Caco-2 (cell line): ENCODE results near the gene ADCY7. TPM values are rescaled to one million over a fixed set of nuclear protein-coding genes. Genes with fewer than 3 reads are reported as not detected.

ENCODE experiments used
- BruUV-seq: library from RNA; stranded (reverse); fragments of 400-500 nt; replicated peaks from 2 replicates; lab custom pipeline; 2021; lab: Mats Ljungman, UMichigan
- CTCF ChIA-PET: fragments of 300-600 bp; sonication (Branson Sonifier 250); formaldehyde crosslinking; loops from one replicate; lab custom pipeline; 2022; ENCODE audit warnings: antibody characterized with exemption; lab: Charles Lee
- POLR2A ChIA-PET: fragments of 300-600 bp; sonication (Branson Sonifier 250); formaldehyde crosslinking; loops from one replicate; lab custom pipeline; 2022; ENCODE audit warnings: antibody characterized with exemption; lab: Charles Lee
- DNase-seq, 2 experiments: peaks; one replicate each; pipeline versions ENCODE4 v3.0.0 to v3.0.0-alpha.2; 2020 to 2022
- H3K27me3 ChIP-seq: replicated peaks from 2 replicates; pipeline ENCODE4 v1.6.0; 2011; ENCODE audit warnings: low read length; ENCODE audit not compliant: control insufficient read depth, insufficient read depth
- H3K36me3 ChIP-seq: 2 replicates; pipeline ENCODE4 v1.5.1; 2011; ENCODE audit warnings: low read length; ENCODE audit not compliant: control insufficient read depth, insufficient read depth
- H3K4me1 ChIP-seq: fragments of 250-450 bp; sonication (Bioruptor Pico); 2 replicates; pipeline ENCODE4 v1.5.1; 2020; ENCODE audit warnings: mild to moderate bottlenecking
- H3K4me3 ChIP-seq: 2 replicates; pipeline ENCODE4 v1.5.1; 2011; ENCODE audit warnings: low read depth, mild to moderate bottlenecking, control low read depth, low read length
- H3K9me3 ChIP-seq: fragments of 250-450 bp; sonication (Bioruptor Pico); 2 replicates; pipeline ENCODE4 v1.5.1; 2020; ENCODE audit warnings: mild to moderate bottlenecking, moderate library complexity
- H3K27ac Mint-ChIP-seq: one replicate; pipeline ENCODE4 v1.8.0; 2022; ENCODE audit warnings: mixed read lengths; ENCODE audit not compliant: unreplicated experiment
- H3K27me3 Mint-ChIP-seq: one replicate; pipeline ENCODE4 v1.8.0; 2022; ENCODE audit warnings: mixed read lengths; ENCODE audit not compliant: insufficient read depth, unreplicated experiment
- H3K36me3 Mint-ChIP-seq: one replicate; pipeline ENCODE4 v1.8.0; 2022; ENCODE audit warnings: mild to moderate bottlenecking, mixed read lengths; ENCODE audit not compliant: insufficient read depth, unreplicated experiment
- H3K4me1 Mint-ChIP-seq: one replicate; pipeline ENCODE4 v1.8.0; 2022; ENCODE audit warnings: low read depth, mixed read lengths; ENCODE audit not compliant: unreplicated experiment
- H3K4me3 Mint-ChIP-seq: one replicate; pipeline ENCODE4 v1.8.0; 2022; ENCODE audit warnings: mild to moderate bottlenecking, moderate library complexity, mixed read lengths; ENCODE audit not compliant: unreplicated experiment
- H3K9me3 Mint-ChIP-seq: one replicate; pipeline ENCODE4 v1.8.0; 2022; ENCODE audit warnings: mixed read lengths; ENCODE audit not compliant: unreplicated experiment
- CTCF ChIP-seq, 2 experiments: fragments of 200-600 bp in 1 of 2; IDR thresholded peaks; 1 replicate in 1 of 2; 2 replicates in 1 of 2; pipeline versions ENCODE4 v1.5.1 to v1.8.0; 2011 to 2022; ENCODE audit warnings: antibody characterized with exemption in 1 of 2, control low read depth in 1 of 2, inconsistent platforms in 1 of 2, low read depth in 1 of 2, low read length in 1 of 2, mild to moderate bottlenecking in 1 of 2, moderate library complexity in 1 of 2; ENCODE audit not compliant: insufficient read depth in 1 of 2, severe bottlenecking in 1 of 2, unreplicated experiment in 1 of 2
- intact Hi-C: fragments of 100-400 bp; cut with micrococcal nuclease; formaldehyde crosslinking; loops from one replicate; pipeline ENCODE4 v1.10.0; 2022; ENCODE audit not compliant: unreplicated experiment
- total RNA-seq: library from RNA; stranded (reverse); gene quantifications from 2 replicates; pipeline ENCODE4 v1.2.3, GENCODE V29; 2022

ADCY7 gene
- total RNA-seq, 1 experiment from 2014 or later: 54.2 TPM

GRCh38 chr16:50271148-50272041 is 5.0 kb downstream of the ADCY7 start:
- no peaks in the 10 kb centered on the region for H3K27me3 Mint-ChIP-seq
- H3K4me3 Mint-ChIP-seq: no peak overlapping the region
- no peaks in the 10 kb centered on the region for H3K4me1 ChIP-seq
- no peaks in the 10 kb centered on the region; the same call in none of the 2 replicates for H3K36me3 ChIP-seq
- H3K9me3 ChIP-seq: no peaks in the 10 kb centered on the region
- H3K27me3 ChIP-seq: no peaks in the 10 kb centered on the region
- H3K36me3 Mint-ChIP-seq: peaks cover 16% of the 10 kb centered on the region
- no peaks in the 10 kb centered on the region for H3K9me3 Mint-ChIP-seq
- BruUV-seq: no TSS peak
- H3K27ac Mint-ChIP-seq: no peak overlapping the region
- DNase-seq: no peak
- no peak for TF ChIP-seq CTCF (IDR thresholded peaks at IDR 0.05; ENCODE audit: insufficient read depth in 1 of 2, low read depth in 1 of 2, low read length in 1 of 2, severe bottlenecking in 1 of 2, unreplicated experiment in 1 of 2)
- H3K4me1 Mint-ChIP-seq: no peaks in the 10 kb centered on the region
- POLR2A ChIA-PET: no interaction called here
- H3K4me3 ChIP-seq: no peak overlapping the region
- intact Hi-C loops: no loop called here
- CTCF ChIA-PET: interaction anchor here (1.1 kb wide), 1 partner anchor 11 kb away, joined by 3 read pairs; no protein-coding TSS in a partner anchor

GRCh38 chr16:50272111-50272571 is 5.8 kb downstream of the ADCY7 start:
- no peak overlapping the region for H3K4me3 Mint-ChIP-seq
- no peak for DNase-seq
- peaks cover 16% of the 10 kb centered on the region for H3K36me3 Mint-ChIP-seq
- 0 out of 2 replicates have a peak, but pooled peaks cover 1% of the 10 kb centered on the region for H3K4me1 ChIP-seq
- H3K27me3 ChIP-seq: no peaks in the 10 kb centered on the region
- H3K4me1 Mint-ChIP-seq: no peaks in the 10 kb centered on the region
- H3K27ac Mint-ChIP-seq: no peak overlapping the region
- no peaks in the 10 kb centered on the region for H3K9me3 Mint-ChIP-seq
- ChIA-PET POLR2A (no interaction called here), CTCF (no interaction called here)
- TF ChIP-seq CTCF (IDR thresholded peaks at IDR 0.05; ENCODE audit: insufficient read depth in 1 of 2, low read depth in 1 of 2, low read length in 1 of 2, severe bottlenecking in 1 of 2, unreplicated experiment in 1 of 2): no peak
- H3K9me3 ChIP-seq: no peaks in the 10 kb centered on the region
- H3K4me3 ChIP-seq: no peak overlapping the region
- H3K27me3 Mint-ChIP-seq: no peaks in the 10 kb centered on the region
- no peaks in the 10 kb centered on the region; the same call in none of the 2 replicates for H3K36me3 ChIP-seq
- intact Hi-C loops: no loop called here
- BruUV-seq: no TSS peak

- no TSS peak for BruUV-seq
- peaks cover 16% of the 10 kb centered on the region for H3K36me3 Mint-ChIP-seq
- Histone ChIP-seq H3K9me3 (no peaks in the 10 kb centered on the region), H3K4me1 (0 out of 2 replicates have a peak, but pooled peaks cover 3% of the 10 kb centered on the region), H3K27me3 (no peaks in the 10 kb centered on the region), H3K4me3 (no peak overlapping the region), H3K36me3 (no peaks in the 10 kb centered on the region; the same call in 1 of the 2 replicates)
- H3K27me3 Mint-ChIP-seq: no peaks in the 10 kb centered on the region
- H3K27ac Mint-ChIP-seq: no peak overlapping the region
- no peaks in the 10 kb centered on the region for H3K9me3 Mint-ChIP-seq
- no peak for DNase-seq
- H3K4me3 Mint-ChIP-seq: no peak overlapping the region
- intact Hi-C loops: no loop called here
- ChIA-PET POLR2A (no interaction called here), CTCF (no interaction called here)
- H3K4me1 Mint-ChIP-seq: no peaks in the 10 kb centered on the region
- no peak for TF ChIP-seq CTCF (IDR thresholded peaks at IDR 0.05; ENCODE audit: insufficient read depth in 1 of 2, low read depth in 1 of 2, low read length in 1 of 2, severe bottlenecking in 1 of 2, unreplicated experiment in 1 of 2)
Measured at GRCh38 chr16:50272687-50273381, 6.5 kb downstream of the ADCY7 start.
